GM23338 (cell line): ENCODE measurements around the gene NFIA.

Source experiments
- CREB1 ChIP-seq: fragments of 250-450 bp; sonication (Bioruptor Pico); IDR thresholded peaks from 2 replicates; pipeline ENCODE4 v1.5.0; 2020; ENCODE audit warnings: low read depth, mild to moderate bottlenecking, moderate library complexity
- CTCF ChIP-seq, 2 experiments: fragments of 200-600 bp in 1 of 2; sonication (generic) in 1 of 2; conservative IDR thresholded peaks; 2 replicates each; pipeline versions ENCODE4 v1.5.1 to v1.6.1; 2016 to 2017; ENCODE audit warnings: antibody characterized with exemption in 2 of 2, low read depth in 2 of 2, mild to moderate bottlenecking in 2 of 2, moderate library complexity in 1 of 2
- EZH2 ChIP-seq: fragments of 200-600 bp; sonication (generic); IDR thresholded peaks from one replicate; pipeline ENCODE4 v1.8.0; 2017; ENCODE audit warnings: antibody characterized with exemption, mild to moderate bottlenecking, low read depth; ENCODE audit not compliant: unreplicated experiment
- EZH2phosphoT487 ChIP-seq: fragments of 200-600 bp; sonication (generic); IDR thresholded peaks from one replicate; pipeline ENCODE4 v1.8.1; 2018; ENCODE audit warnings: antibody characterized with exemption; ENCODE audit not compliant: unreplicated experiment
- JUNB ChIP-seq: IDR thresholded peaks from one replicate; pipeline ENCODE4 v1.6.1; 2016; ENCODE audit warnings: antibody characterized with exemption; ENCODE audit not compliant: unreplicated experiment
- NANOG ChIP-seq: IDR thresholded peaks from 2 replicates; pipeline ENCODE4 v1.6.1; 2016; ENCODE audit warnings: antibody characterized with exemption, borderline replicate concordance
- POLR2AphosphoS5 ChIP-seq: IDR thresholded peaks from 2 replicates; pipeline ENCODE4 v1.6.1; 2016; ENCODE audit warnings: antibody characterized with exemption, low read depth
- REST ChIP-seq: IDR thresholded peaks from one replicate; pipeline ENCODE4 v1.6.1; 2018; ENCODE audit warnings: antibody characterized with exemption; ENCODE audit not compliant: unreplicated experiment
- STAT1 ChIP-seq: IDR thresholded peaks from one replicate; pipeline ENCODE4 v1.6.1; 2016; ENCODE audit warnings: antibody characterized with exemption; ENCODE audit not compliant: unreplicated experiment
- ZNF331 ChIP-seq: fragments of 250-450 bp; sonication (Bioruptor Pico); IDR thresholded peaks from 2 replicates; pipeline ENCODE4 v1.5.0; 2020; ENCODE audit warnings: low read depth, mild to moderate bottlenecking, moderate library complexity
- ZNF462 ChIP-seq: fragments of 250-450 bp; sonication (Bioruptor Pico); IDR thresholded peaks from 2 replicates; pipeline ENCODE4 v1.5.0; 2020; ENCODE audit warnings: mild to moderate bottlenecking, moderate library complexity
- TF ChIP-seq, protein P1 (sequence below): IDR thresholded peaks from 2 replicates; pipeline ENCODE4 v1.6.1; 2016; ENCODE audit warnings: antibody characterized with exemption

GRCh38 chr1:61387829-61388228 is 305.5 kb downstream of the NFIA start:
- TF ChIP-seq EZH2 = no peak
- TF ChIP-seq CTCF (conservative IDR thresholded peaks at IDR 0.05; ENCODE audit: low read depth in 2 of 2) = no peak
- TF ChIP-seq POLR2AphosphoS5 = no peak
- no peak for TF ChIP-seq STAT1
- TF ChIP-seq NANOG = no peak
- TF ChIP-seq ZNF331 (CRISPR knock-in tag) = no peak
- no peak for TF ChIP-seq CREB1 (CRISPR knock-in tag)
- no peak for TF ChIP-seq REST
- no peak for TF ChIP-seq EZH2phosphoT487
- TF ChIP-seq JUNB = no peak
- TF ChIP-seq, protein P1, sequence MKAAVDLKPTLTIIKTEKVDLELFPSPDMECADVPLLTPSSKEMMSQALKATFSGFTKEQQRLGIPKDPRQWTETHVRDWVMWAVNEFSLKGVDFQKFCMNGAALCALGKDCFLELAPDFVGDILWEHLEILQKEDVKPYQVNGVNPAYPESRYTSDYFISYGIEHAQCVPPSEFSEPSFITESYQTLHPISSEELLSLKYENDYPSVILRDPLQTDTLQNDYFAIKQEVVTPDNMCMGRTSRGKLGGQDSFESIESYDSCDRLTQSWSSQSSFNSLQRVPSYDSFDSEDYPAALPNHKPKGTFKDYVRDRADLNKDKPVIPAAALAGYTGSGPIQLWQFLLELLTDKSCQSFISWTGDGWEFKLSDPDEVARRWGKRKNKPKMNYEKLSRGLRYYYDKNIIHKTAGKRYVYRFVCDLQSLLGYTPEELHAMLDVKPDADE = no peak
- TF ChIP-seq ZNF462 = no peak
